Esophagus muscularis mucosa (tissue), 4 donors: ENCODE data around the gene POLN. TPM values are rescaled to one million over a fixed set of nuclear protein-coding genes. Genes with fewer than 3 reads are reported as not detected.

Experiments
- DNase-seq: peaks from one replicate; pipeline ENCODE4 v3.0.0-alpha.2; 2017; ENCODE audit errors: extremely low spot score
- H3K27ac ChIP-seq, 4 donors: fragments of 200-600 bp; sonication (generic); replicated peaks in 1 of 4; 1 replicate in 3 of 4; 2 replicates in 1 of 4; pipeline ENCODE4 v1.5.1; 2016 to 2019; ENCODE audit warnings: mild to moderate bottlenecking in 1 of 4
- H3K27me3 ChIP-seq, 4 donors: fragments of 200-600 bp; sonication (generic); one replicate each; pipeline versions ENCODE4 v1.5.1 to v1.6.0; 2016 to 2019
- H3K36me3 ChIP-seq, 4 donors: fragments of 200-600 bp; sonication (generic); one replicate each; pipeline ENCODE4 v1.5.1; 2016 to 2019
- H3K4me1 ChIP-seq, 4 donors: fragments of 200-600 bp; sonication (generic); one replicate each; pipeline ENCODE4 v1.5.1; 2016 to 2019
- H3K4me3 ChIP-seq, 4 donors: fragments of 200-600 bp; sonication (generic); 1 replicate in 2 of 4; 2 replicates in 2 of 4; pipeline ENCODE4 v1.5.1; 2016 to 2019; ENCODE audit warnings: mild to moderate bottlenecking in 4 of 4, moderate library complexity in 1 of 4
- H3K9me3 ChIP-seq, 4 donors: fragments of 200-600 bp; sonication (generic); 1 replicate in 3 of 4; 2 replicates in 1 of 4; pipeline ENCODE4 v1.5.1; 2016 to 2019
- CTCF ChIP-seq, 3 experiments: fragments of 200-600 bp in 2 of 3; fragments of 450-650 bp in 1 of 3; sonication (generic) in 2 of 3; IDR thresholded peaks; one replicate each; pipeline ENCODE4 v1.5.1; 2017 to 2019; ENCODE audit warnings: antibody characterized with exemption in 3 of 3, mild to moderate bottlenecking in 2 of 3, moderate library complexity in 1 of 3
- EP300 ChIP-seq: sonication (generic); formaldehyde crosslinking; IDR thresholded peaks from one replicate; pipeline ENCODE4 v1.6.1; 2017; ENCODE audit warnings: antibody characterized with exemption
- POLR2A ChIP-seq: fragments of 450-650 bp; IDR thresholded peaks from one replicate; pipeline ENCODE4 v1.6.1; 2017; ENCODE audit warnings: antibody characterized with exemption, moderate library complexity, mild to moderate bottlenecking, low read depth
- POLR2AphosphoS5 ChIP-seq, 2 donors: sonication (generic); formaldehyde crosslinking; IDR thresholded peaks; one replicate each; pipeline ENCODE4 v1.6.1; 2017; ENCODE audit warnings: antibody characterized with exemption in 2 of 2
- WGBS: methylation state at CpG from one replicate; pipeline ENCODE4 v1.1.5; 2018; 5-methylcytosine and 5-hydroxymethylcytosine counted together
- intact Hi-C: fragments of 100-400 bp; cut with DNase I; formaldehyde crosslinking; loops from one replicate; pipeline ENCODE4 v1.15.1; 2023
- total RNA-seq, 4 donors: library from RNA; depleted of rRNA; stranded (reverse); fragments of >200 nt; gene quantifications; one replicate each; pipeline versions ENCODE4 v1.1.0 to v1.2.1, GENCODE V29; 2016

POLN gene
- total RNA-seq, 4 donors from 2014 or later, result 1.2 to 3.3 (median 2.7) TPM

- Histone ChIP-seq H3K27ac (no peak overlapping the region), H3K4me1 (peaks cover 13 to 34% (median 30%) of the 10 kb centered on the region in 4 donors), H3K27me3 (peaks cover 4 to 90% (median 28%) of the 10 kb centered on the region in 4 donors), H3K4me3 (no peak overlapping the region), H3K36me3 (no peaks in the 10 kb centered on the region), H3K9me3 (no peaks in the 10 kb centered on the region)
- no peak for DNase-seq
- no peak for TF ChIP-seq CTCF (IDR thresholded peaks at IDR 0.05)
- TF ChIP-seq EP300, result no peak
- no peak for TF ChIP-seq POLR2A
- TF ChIP-seq POLR2AphosphoS5 (IDR thresholded peaks at IDR 0.05), result no peak
- 91% methylated on average over 14 of the region's 18 CpGs for WGBS
- intact Hi-C loops, result no loop called here
Measured at GRCh38 chr4:2044542-2045517, 197.1 kb downstream of the POLN start.

DNA sequence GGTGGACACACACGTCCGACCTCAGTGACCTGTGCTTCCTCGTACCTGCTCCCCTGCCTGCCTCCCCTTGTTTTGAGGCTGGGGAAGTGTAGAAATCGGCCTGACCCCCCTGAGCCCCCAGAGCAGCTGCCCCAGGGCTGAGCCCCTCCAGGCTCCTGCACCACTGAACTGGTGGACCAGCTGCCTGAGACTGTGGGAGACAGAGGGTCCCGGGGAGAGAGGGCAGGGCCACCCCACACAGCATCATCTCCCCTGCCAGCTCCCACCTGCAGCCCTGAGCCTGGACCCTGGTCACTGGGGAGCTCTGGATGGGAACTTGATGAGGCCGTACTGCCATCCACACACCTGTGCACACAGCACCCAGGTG lies 197.8 kb downstream of the POLN start:
- no peak overlapping the region for H3K27ac ChIP-seq
- TF ChIP-seq EP300 (no peak), POLR2AphosphoS5 (IDR thresholded peaks at IDR 0.05) (no peak), CTCF (IDR thresholded peaks at IDR 0.05) (no peak), POLR2A (no peak)
- H3K4me1 ChIP-seq, result peaks cover 13 to 34% (median 30%) of the 10 kb centered on the region in 4 donors
- no peak overlapping the region for H3K4me3 ChIP-seq
- WGBS, result 86% methylated on average over 6 of the region's 6 CpGs
- H3K27me3 ChIP-seq, result peaks cover 4 to 98% (median 32%) of the 10 kb centered on the region in 4 donors
- DNase-seq, result no peak
- intact Hi-C loops, result no loop called here
- no peaks in the 10 kb centered on the region for H3K36me3 ChIP-seq
- H3K9me3 ChIP-seq, result no peaks in the 10 kb centered on the region

DNA sequence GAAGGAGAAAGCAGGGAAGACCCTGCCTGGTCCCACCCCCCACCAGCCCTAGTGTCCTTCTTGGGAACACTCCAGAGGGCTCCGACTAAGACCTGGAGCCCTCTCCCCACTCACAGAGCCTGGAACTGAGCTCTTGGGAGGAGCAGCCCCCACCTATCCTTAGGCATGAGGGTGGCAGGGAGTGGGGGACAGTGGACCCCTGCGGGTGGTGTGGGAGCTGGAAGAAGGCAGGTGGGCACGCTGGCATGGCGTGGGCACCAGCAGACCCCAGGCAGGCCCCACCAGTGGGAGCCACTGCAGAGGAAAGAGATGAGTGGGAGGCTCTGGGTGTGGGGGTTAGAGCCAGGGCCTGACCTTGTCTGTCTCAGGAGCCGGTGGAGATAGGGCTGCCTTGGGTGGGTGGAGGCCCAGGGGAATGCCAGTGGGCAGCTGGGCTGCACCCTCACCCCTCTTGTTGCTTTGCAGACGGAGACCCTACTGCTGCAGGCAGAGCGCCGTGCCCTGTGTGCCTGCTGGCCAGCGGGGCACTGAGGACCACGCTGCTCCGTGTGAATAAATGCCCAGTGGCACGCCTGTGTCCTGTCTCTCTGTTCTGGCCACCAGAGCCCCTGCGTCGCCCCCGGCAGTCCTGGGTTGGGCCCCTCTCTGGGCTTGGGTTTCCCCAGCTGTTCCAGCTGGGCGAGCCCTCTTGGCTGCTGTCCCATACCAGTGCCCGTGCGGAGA lies 198.4 kb downstream of the POLN start:
- intact Hi-C loops, result no loop called here
- Histone ChIP-seq H3K27ac (no peak overlapping the region), H3K9me3 (no peaks in the 10 kb centered on the region), H3K36me3 (no peaks in the 10 kb centered on the region), H3K4me3 (no peak overlapping the region), H3K4me1 (peaks cover 13 to 34% (median 30%) of the 10 kb centered on the region in 4 donors), H3K27me3 (peaks cover 4 to 96% (median 32%) of the 10 kb centered on the region in 4 donors)
- 94% methylated on average over 9 of the region's 18 CpGs for WGBS
- DNase-seq, result no peak
- TF ChIP-seq CTCF (IDR thresholded peaks at IDR 0.05) (no peak), EP300 (no peak), POLR2A (no peak), POLR2AphosphoS5 (IDR thresholded peaks at IDR 0.05) (no peak)

GRCh38 chr4:2042947-2043395 lies 198.9 kb downstream of the POLN start:
- no peak for DNase-seq
- H3K9me3 ChIP-seq, result no peaks in the 10 kb centered on the region
- WGBS, result 91% methylated on average over 5 of the region's 8 CpGs
- intact Hi-C loops, result no loop called here
- no peaks in the 10 kb centered on the region for H3K36me3 ChIP-seq
- H3K27me3 ChIP-seq, result peaks cover 4 to 90% (median 32%) of the 10 kb centered on the region in 4 donors
- H3K4me3 ChIP-seq, result peak overlapping the region in 3 of 4 donors; percentile 65 to 77 (median 65)
- H3K4me1 ChIP-seq, result peaks cover 13 to 34% (median 30%) of the 10 kb centered on the region in 4 donors
- TF ChIP-seq POLR2A (no peak), CTCF (IDR thresholded peaks at IDR 0.05) (no peak), EP300 (no peak), POLR2AphosphoS5 (IDR thresholded peaks at IDR 0.05) (no peak)
- no peak overlapping the region for H3K27ac ChIP-seq
